IPS-11a (cell line): ENCODE data around the gene VPS26A.
"Not testable (repeated sequence)": the region's sequence is repeated elsewhere in the genome, so short reads cannot be mapped to it uniquely, and the experiment has no call there.

ENCODE experiments used
- H3K4me3 ChIP-seq: one replicate; pipeline ENCODE4 v1.5.1; 2013; ENCODE audit warnings: low read depth, low read length, control low read depth

VPS26A gene

DNA sequence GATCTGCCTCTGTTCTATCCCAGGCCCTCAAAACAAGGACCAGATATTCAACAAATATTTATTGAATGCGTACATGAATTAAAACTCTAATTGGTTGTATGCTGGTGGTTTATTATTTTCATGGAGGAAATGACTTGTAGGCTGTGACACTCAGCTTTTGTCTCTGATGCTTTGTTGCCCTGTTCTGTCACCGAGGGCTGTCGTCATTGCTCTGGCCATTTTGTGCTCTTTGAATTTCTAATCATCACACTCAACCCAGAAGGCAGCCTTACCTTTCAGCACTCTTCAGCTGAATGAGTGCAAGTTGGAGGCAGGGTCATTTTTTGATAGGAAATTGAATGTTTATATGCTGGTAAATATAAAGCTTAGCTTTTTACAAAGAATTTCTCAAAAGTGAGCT is 21.5 kb upstream of the VPS26A start:
- no peak overlapping the region for H3K4me3 ChIP-seq

DNA sequence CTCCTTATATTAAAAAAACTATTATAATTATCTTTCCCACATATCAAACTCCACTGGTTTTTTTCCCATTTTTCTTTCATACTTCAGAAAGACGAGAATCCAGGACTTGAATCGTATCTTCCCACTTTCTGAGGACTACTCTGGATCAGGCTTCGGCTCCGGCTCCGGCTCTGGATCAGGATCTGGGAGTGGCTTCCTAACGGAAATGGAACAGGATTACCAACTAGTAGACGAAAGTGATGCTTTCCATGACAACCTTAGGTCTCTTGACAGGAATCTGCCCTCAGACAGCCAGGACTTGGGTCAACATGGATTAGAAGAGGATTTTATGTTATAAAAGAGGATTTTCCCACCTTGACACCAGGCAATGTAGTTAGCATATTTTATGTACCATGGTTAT is 20.2 kb upstream of the VPS26A start:
- H3K4me3 ChIP-seq: no peak overlapping the region

DNA sequence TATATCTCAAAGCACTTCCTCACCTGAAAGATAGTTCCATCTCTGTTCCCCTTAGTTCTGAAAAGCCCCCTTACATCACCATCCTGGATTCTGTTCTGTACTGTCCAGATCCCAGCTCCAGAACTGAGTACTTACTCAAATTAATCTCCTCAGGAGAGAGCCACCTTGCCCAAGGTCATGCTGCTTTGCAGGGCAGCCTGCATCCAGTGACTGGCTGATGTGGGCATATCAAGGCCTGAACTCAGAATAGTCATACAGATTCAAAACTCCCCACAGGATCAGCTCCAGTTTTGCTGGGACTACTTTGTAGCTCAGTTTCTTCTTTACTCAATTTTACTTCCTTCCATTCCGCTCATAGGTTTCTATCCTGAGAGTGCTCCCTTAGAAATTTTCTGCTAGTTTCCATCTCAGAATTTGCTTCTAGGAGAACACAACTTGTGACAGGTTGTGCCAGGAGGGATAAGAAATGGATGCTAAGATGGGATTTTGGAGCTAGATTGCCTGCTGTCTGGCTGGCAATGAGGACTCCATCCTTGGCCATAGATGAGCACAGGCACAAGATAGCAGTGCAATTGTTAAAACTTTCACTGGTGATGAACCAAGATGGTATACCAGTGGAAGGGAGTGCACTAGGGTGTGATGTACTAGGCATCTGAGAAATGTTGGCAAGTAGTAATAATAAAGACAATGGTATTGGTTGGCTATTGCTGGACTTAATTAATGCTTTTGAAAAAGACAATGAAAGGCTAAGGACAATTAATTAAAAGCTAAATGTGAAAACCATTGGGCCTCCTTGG is 18.8 kb upstream of the VPS26A start:
- H3K4me3 ChIP-seq: no peak overlapping the region

DNA sequence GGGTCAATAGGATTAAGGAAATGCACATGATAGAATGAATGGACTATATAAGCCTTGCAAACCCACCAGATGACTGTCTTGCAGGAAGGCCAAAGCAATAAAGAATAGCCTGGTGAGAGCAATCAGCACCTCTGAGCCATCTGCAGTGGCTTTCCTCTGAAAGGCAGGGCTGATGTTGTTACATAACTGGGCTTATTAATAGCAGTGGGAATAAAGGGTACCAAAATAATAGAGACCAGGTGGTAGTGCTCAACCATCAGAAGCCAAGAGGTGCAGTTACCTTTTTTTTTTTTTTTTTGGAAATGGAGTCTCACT is 16.8 kb upstream of the VPS26A start:
- no peak overlapping the region for H3K4me3 ChIP-seq

DNA sequence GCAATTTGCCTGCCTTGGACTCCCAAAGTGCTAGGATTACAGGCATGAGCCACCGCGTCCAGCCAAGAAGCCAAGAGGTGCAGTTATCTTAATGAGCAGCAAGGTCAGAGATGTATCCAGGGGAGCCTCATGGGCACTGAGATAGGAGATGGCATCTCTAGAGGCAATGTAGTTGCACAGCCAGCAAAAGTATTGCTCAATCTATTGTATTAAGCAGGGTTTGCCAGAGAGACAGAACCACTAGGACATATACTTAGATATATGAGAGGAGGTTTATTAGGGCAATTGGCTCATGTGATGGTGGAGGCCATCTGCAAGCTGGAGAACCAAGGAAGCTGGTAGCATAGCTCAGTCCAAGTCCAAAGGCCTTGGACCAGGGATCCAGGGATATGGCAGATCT is 16.3 kb upstream of the VPS26A start:
- H3K4me3 ChIP-seq: no peak overlapping the region

DNA sequence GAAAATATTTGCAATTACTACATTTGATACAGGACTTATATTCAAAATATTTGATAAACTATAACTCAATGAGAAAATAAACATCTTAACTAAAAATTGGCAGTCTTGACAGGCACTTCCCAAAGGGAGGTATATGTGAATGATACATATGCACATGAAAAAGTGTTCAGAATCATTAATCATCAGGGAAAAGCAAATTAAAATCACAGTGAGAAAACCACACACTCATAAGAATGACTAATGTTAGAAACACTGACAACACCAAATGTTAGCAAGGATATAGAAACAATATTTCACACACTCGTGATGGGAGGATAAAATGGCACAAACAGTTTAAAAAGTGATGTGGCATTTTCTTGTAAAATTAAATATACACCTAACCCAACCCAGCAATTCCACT is 4.1 kb upstream of the VPS26A start:
- H3K4me3 ChIP-seq: no peak overlapping the region

DNA sequence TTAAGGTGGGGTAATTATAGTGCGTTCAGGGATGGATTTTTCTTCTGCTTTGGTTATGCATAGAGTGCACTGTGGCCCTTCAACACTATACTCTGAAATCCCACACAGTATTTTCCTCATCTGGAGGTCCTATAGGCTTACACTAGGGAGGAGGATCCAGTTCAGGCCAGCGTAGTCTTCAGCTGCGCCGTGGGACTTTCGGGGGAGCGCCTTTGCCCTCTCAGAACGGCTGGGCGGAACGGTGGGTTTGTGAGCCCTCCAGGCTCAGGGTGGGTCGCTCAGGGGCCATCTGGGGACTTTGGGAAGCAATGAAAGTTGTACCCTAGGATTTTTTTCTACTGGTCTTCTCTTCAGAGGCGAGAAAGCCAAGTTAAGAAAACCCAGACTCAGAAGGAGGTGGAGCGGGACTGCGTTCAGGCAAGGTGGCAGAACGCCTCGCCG is 652 bp upstream of the VPS26A start:
- H3K4me3 ChIP-seq: peak overlapping the region; percentile 67

DNA sequence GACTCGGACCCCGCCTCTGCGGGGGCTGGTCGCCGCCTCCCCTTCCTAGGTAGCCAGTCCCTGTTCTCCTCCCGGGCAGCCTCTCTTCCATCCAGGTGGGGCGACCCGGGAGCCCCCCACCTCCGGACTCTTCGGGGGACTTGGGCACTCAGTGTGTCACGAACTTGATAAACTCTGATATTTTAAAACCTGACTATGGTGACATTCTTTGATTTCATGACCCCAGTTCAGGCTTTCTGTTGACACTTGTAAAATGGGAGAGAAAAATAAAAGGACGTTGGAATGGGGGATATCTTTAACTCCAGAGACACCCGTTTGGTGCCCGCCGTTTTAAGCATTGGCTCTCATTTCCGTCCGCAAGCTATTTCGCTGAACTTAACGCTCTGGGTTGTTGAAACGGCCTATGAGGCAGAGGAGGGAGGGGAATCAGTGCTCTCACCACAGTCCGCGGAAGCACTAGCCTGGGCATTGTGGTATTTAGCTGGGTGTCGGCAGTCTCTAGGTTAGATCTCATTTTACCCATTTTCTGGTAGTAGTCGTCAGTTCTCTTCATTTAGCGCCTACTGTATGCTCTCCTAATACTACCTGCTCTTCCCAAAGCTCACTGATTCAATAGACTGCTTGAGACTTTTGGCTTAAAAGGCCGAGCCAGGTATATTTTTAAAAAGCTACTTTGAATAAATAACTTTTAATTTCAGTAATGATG is 738 bp downstream of the VPS26A start:
- H3K4me3 ChIP-seq: peak overlapping the region; percentile 89

DNA sequence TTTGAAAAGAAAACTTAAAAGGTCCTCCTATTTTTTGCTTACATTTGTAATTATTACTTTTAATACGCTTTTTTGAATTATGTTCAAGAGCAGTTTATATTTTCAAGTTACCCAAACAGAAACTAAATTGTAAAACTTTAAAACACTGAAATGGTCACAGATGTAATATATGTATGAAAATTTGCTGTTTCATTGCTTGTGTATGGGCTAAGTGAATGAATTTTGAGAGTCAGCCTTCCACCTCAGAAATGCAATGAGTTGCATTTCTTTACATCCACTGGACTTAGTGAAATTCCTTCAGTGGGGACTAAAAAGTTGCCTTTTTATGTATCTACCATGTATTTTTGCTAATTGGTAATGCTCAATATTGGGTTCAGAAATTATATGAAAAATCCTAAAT is 1.6 kb downstream of the VPS26A start:
- peak overlapping the region; percentile 89 for H3K4me3 ChIP-seq

DNA sequence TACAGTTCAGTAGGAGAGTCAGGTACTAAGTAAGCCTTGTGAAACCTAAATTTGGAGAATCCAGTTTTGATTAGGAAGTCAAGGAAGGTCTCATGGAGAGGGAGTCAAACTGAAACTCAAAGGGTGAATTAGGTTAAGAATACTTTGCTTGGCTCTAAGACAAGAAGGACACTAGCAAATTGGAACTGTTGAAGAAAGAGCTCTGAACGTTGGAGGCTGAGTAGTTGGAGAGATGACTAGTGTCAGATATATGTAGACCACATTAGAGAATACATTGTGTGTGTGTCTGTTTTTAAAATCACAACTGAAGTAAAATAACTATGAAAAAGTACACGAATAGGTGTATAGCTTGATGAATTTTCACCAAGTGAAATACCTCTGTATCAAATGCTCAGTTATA is 6.3 kb downstream of the VPS26A start:
- H3K4me3 ChIP-seq: no peak overlapping the region

DNA sequence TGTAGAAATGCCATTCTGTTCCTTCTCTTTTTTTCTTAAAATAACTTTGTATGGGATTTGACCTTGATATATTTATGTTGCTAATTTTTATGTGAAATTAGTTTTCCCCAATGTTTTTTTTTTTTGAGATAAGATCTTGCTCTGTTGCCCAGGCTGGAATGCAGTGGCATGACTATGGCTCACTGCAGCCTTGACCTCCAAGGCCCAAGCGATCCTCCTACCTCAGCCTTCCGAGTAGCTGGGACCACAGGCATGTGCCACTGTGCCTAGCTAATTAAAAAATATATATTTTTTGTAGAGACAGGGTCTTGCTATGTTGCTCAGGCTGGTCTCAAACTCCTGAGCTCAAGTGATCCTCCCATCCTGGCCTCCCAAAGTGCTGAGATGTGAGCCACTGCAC is 16.0 kb downstream of the VPS26A start:
- H3K4me3 ChIP-seq: no peak overlapping the region

DNA sequence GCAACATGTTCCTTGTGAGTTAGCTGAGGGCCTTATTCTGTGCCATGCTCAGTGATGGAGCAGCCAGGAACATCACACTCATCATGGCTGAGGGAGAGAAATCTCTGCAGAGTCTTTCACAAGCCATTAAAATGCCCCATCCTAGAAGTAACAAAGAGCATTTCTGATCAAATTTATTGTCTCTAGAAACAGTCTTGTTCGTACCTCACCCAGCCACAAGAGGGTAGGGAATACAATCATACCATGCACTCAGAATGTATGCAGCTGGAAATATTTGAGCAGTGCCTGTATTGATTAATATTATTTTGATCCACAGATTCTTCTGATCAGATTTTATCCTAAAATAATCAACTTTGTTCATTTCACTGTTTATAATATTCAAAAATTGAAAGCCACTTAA is 17.3 kb downstream of the VPS26A start:
- no peak overlapping the region for H3K4me3 ChIP-seq

DNA sequence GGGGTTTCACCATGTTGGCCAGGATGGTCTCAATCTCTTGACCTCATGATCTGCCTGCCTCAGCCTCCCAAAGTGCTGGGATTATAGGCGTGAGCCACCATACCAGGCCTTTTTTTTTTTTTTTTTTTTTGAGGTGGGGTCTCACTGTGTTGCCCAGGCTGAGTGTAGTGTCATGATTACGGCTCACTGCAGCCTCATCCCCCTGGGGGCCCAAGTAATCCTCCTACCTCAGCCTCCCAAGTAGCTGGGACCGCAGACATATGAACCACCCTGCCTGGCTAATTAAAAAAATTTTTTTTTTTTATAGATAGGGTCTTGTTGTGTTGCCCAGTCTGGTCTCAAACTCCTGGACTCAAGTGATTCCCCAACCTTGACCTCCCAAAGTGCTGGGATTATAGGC is 18.1 kb downstream of the VPS26A start:
- H3K4me3 ChIP-seq: not testable (repeated sequence)

DNA sequence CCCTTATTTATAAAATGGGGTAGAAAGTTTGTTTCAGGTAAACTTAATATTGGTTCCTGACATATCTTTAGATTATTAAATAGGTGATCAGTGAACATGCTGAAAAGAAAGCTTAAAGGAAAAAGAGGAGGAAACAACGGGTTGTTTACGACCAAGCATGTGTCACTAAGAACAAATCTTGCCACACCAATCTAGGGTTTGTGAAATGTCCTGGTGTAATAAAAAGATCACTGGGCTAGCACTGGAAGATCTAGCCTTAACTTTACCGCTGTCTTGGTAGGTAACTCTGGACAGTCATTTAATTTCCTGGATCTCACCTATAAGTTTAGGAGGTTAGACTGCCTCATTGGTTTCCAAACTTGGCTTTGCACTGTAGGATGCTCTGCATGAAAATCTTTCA is 19.0 kb downstream of the VPS26A start:
- H3K4me3 ChIP-seq: no peak overlapping the region

DNA sequence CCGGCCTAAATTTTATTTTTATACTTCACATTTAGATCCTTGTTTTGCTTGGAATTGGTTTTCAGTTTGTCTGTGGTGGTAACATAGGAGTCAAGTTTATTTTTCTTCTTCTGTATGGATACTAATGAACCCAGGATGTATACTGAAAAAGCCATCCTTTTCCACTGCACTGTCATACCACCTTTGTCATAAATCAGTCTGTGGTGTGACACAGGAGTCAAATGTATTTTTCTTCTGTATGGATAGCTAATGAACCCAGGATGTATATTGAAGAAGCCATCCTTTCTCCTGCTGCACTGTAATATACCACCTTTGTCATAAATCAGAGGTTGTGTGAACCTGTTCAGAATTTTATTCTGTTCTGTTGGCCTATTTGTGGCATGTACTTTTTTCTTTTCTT is 21.4 kb downstream of the VPS26A start:
- H3K4me3 ChIP-seq: no peak overlapping the region

DNA sequence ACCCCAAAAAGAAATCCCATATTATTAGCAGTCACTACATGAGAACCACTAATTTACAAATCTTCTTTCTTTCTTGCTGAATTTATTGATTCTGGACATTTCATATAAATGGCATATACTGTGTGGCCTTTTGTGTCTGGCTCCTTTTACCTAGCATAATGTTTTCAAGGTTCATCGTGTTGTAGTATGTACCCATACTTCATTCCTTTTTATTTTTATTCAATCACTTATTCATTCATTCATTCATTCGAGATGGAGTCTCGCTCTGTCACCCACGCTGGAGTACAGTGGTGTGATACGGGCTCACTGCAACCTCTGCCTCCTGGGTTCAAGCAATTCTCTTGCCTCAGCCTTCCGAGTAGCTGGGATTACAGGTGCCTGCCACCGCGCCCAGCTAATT is 21.9 kb downstream of the VPS26A start:
- H3K4me3 ChIP-seq: no peak overlapping the region

DNA sequence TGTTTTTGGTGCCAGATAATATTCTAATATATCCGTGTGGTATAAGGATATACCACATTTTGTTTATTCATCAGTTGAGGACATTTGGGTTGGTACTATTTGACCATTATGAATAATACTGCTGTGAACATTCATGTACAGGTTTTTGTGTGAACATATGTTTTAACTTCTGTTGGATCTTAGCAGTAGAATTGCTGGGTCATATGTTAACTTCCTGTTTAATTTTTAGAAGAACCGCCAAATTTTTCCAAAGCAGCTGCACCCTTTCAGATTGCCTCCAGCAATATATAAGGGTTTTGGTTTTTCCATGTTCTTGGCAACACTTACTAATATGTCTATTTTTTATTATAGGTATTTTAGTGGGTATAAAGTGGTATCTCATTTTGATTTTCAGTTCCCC is 22.8 kb downstream of the VPS26A start:
- H3K4me3 ChIP-seq: no peak overlapping the region

DNA sequence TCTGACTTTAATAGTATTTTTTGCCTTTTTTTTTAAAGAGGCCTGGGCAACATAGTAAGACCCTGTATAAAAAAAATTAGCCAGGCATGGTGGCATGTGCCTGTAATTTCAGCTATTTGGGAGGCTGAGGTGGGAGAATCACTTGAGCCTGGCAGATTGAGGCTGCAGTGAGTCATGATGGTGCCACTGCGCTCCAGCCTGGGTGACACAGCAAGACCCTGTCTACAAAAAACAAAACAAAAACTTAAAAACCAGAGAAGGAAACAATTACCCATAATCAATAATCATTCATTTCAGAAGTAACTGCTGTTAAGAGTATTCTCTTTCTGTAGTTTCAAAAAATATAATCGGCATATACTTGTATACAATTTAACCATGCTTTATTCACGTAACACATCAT is 28.0 kb downstream of the VPS26A start:
- H3K4me3 ChIP-seq: no peak overlapping the region

DNA sequence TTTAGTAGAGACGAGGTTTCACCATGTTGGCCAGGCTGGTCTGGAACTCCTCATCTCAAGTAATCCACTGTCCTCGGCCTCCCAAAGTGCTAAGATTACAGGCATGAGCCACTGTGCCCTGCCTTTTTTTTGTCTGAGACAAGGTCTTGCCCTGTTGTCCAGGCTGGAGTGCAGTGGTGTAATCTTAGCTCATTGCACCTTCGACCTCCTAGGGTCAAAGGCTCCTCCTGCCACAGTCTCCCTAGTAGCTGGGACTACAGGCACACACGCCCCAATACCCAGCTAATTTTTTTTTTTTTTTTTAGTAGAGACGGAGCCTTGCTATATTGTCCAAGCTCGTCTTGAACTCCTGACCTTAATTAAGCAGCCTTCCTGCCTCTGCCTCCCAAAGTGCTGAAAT is 29.2 kb downstream of the VPS26A start:
- H3K4me3 ChIP-seq: no peak overlapping the region

DNA sequence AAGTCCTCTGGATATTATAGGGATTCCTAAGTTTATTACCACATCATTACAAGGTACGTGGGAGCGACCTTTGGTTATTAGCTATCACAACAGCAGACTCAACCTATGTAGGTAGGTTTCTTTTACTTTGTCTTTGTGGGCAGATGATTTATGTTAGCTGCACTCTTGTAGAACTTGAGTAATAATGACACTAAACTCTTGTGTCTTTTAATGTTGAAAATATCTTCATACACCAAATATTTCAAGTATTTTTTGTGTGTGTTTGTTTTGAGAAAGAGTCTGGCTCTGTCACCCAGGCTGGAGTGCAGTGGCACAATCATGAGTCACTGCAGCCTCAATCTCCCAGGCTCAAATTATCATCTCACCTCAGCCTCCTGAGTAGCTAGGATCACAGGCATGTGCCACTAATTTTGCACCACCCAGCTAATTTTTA is 36.8 kb downstream of the VPS26A start:
- no peak overlapping the region for H3K4me3 ChIP-seq

DNA sequence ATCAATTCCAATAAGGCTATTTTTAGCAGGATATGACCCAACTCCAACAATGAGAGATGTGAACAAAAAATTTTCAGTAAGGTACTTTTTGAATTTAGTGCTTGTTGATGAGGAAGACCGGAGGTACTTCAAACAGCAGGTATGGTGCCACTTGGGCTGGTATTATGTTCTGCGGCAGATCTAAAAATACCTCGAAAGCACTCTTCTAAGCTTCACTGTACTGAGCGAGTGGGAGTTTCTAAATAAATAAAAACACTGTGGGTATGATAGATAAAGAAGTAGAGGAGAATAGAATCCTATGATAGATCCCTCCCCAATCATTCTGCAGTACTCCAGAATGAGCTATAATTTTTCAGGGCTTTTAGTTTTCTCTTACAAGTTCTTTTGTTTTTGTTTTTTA is 44.5 kb downstream of the VPS26A start:
- no peak overlapping the region for H3K4me3 ChIP-seq

DNA sequence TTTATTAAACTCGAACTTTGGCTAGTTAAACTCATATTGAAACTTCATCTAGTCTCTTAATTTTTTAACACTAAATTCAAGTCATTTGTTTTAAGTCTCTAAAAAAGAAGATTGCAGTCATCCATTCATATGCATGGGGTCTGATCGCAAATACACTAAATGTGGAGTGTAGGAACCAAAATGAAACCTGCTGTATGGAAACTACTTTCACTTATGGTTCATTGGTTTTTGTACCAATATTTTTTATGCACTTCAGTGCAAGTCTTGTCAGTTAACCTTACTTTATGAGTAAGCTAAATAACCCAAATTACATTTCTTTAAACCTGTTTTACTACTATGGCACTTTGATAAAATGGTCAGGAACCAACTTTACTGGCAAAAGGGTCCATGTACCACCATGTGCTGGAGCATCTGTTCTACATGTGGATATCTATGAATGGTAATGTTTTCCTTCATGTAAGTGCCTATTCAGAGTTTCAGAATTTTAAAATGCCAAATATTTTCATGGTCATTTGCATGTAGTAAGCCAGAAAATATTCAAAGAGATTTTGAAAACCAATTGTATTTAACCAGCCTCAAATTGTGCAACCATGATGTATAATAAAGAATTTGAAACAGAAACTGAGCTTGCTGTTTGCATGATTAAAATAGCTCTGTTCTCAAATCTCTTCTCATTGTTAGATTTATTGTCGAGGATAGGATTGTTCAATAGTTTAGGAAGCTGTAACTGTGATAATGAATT is 48.4 kb downstream of the VPS26A start:
- H3K4me3 ChIP-seq: no peak overlapping the region
